ENCODE data around the gene GRIN2D.

DNA sequence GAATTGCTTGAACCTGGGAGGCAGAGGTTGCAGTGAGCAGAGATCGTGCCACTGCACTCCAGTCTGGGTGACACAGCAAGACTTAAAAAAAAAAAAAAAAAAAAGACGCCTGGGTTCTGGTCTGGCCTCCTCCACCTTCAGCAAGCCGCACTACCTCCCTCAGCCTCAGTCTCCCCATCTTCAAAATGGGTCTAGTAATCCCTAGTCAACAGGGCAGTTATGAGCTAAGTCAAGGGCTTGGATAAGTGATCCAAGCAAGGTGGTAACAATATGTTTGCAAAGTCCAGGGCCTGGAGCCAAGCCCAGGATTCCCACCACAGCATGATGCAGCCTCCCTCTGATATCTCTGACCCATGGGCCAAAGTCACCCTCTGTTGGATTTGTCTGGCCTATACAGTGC, 6.5 kb upstream of the GRIN2D start:
- TF ChIP-seq, protein P1, sequence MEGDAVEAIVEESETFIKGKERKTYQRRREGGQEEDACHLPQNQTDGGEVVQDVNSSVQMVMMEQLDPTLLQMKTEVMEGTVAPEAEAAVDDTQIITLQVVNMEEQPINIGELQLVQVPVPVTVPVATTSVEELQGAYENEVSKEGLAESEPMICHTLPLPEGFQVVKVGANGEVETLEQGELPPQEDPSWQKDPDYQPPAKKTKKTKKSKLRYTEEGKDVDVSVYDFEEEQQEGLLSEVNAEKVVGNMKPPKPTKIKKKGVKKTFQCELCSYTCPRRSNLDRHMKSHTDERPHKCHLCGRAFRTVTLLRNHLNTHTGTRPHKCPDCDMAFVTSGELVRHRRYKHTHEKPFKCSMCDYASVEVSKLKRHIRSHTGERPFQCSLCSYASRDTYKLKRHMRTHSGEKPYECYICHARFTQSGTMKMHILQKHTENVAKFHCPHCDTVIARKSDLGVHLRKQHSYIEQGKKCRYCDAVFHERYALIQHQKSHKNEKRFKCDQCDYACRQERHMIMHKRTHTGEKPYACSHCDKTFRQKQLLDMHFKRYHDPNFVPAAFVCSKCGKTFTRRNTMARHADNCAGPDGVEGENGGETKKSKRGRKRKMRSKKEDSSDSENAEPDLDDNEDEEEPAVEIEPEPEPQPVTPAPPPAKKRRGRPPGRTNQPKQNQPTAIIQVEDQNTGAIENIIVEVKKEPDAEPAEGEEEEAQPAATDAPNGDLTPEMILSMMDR (IDR thresholded peaks at IDR 0.05) = no peak
- no peak for TF ChIP-seq POLR2A (IDR thresholded peaks at IDR 0.05)

Measured in Peyer's patch (tissue), 4 donors.